ENCODE data around the gene ZNF750.

DNA sequence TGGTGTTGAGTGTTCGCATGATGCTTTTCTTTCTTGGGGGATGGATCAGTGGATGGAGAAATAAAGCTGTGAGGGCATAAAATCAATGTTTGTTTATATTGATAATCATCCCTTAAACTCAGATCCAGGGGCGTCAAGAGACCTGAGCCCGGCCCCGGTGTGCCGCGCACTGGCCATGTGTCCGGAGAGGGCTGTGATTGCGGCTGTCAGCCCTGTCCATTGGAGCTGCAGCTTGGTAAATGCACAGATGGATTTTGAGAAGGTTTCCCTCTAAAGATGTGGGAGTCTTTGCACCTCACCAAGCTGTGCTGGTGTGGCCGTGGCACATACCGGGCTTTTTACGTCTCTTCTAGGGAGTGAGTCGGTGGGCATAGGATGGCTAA, 21.6 kb upstream of the ZNF750 start:
- TF ChIP-seq POLR2A (IDR thresholded peaks at IDR 0.05; ENCODE audit: low read depth, low read length) = no peak
- TF ChIP-seq POLR2AphosphoS5 (IDR thresholded peaks at IDR 0.05; ENCODE audit: low read depth, low read length) = no peak

All from GM12892 (cell line).